Hepatocyte (in vitro differentiated cells): ENCODE results near the gene GIPC1.

Experiments used
- EZH2 ChIP-seq: fragments of 200-600 bp; sonication (generic); IDR thresholded peaks from 2 replicates; pipeline ENCODE4 v1.6.1; 2016; ENCODE audit warnings: antibody characterized with exemption, mild to moderate bottlenecking, borderline replicate concordance
- EZH2phosphoT487 ChIP-seq: fragments of 200-600 bp; sonication (generic); IDR thresholded peaks from one replicate; pipeline ENCODE4 v1.6.1; 2018; ENCODE audit warnings: antibody characterized with exemption, mild to moderate bottlenecking, low read depth, moderate library complexity; ENCODE audit not compliant: unreplicated experiment, severe bottlenecking
- TF ChIP-seq, protein P1 (sequence below): fragments of 200-600 bp; sonication (generic); IDR thresholded peaks from 2 replicates; pipeline ENCODE4 v1.5.1; 2016; ENCODE audit warnings: antibody characterized with exemption, mild to moderate bottlenecking; ENCODE audit not compliant: poor library complexity

DNA sequence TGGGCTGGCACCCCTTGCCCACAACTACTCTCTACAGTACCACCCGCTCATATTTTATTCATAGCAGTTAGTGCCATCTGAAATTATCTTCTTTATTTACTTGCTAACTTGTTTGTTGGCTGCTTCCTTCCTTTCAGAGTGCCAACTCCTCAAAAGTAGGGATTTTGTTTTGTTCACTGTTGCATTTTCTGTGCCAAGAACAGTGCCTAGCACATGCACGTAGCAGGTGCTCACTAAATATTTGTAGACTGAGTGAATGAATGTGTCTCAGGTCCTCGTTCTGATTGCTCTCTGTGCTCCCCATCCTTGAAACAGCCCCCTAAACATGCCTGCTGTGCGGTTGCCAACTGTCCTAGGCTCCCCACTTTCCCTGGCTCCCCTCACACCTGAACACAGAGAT is 1.5 kb downstream of the GIPC1 start:
- no peak for TF ChIP-seq EZH2phosphoT487
- TF ChIP-seq, protein P1, sequence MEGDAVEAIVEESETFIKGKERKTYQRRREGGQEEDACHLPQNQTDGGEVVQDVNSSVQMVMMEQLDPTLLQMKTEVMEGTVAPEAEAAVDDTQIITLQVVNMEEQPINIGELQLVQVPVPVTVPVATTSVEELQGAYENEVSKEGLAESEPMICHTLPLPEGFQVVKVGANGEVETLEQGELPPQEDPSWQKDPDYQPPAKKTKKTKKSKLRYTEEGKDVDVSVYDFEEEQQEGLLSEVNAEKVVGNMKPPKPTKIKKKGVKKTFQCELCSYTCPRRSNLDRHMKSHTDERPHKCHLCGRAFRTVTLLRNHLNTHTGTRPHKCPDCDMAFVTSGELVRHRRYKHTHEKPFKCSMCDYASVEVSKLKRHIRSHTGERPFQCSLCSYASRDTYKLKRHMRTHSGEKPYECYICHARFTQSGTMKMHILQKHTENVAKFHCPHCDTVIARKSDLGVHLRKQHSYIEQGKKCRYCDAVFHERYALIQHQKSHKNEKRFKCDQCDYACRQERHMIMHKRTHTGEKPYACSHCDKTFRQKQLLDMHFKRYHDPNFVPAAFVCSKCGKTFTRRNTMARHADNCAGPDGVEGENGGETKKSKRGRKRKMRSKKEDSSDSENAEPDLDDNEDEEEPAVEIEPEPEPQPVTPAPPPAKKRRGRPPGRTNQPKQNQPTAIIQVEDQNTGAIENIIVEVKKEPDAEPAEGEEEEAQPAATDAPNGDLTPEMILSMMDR, result no peak
- TF ChIP-seq EZH2, result no peak
